BLaER1 (cell line): Measurements from ENCODE around the gene RNF123.
A peak's percentile ranks its signal among the peaks of the same experiment; 100 is the strongest.

Source experiments
- H3K27ac ChIP-seq: shearing (Covaris generic); formaldehyde crosslinking; 2 replicates; pipeline ENCODE4 v1.8.1; 2022
- H3K27me3 ChIP-seq: shearing (Covaris generic); formaldehyde crosslinking; 2 replicates; pipeline ENCODE4 v1.8.1; 2022
- H3K36me3 ChIP-seq: shearing (Covaris generic); formaldehyde crosslinking; 2 replicates; pipeline ENCODE4 v1.8.1; 2022
- H3K4me1 ChIP-seq: shearing (Covaris generic); formaldehyde crosslinking; 2 replicates; pipeline ENCODE4 v1.8.1; 2022
- H3K4me2 ChIP-seq: shearing (Covaris generic); formaldehyde crosslinking; 2 replicates; pipeline ENCODE4 v1.8.1; 2022
- H3K4me3 ChIP-seq: shearing (Covaris generic); formaldehyde crosslinking; 2 replicates; pipeline ENCODE4 v1.8.1; 2022
- H3K9ac ChIP-seq: shearing (Covaris generic); formaldehyde crosslinking; 2 replicates; pipeline ENCODE4 v1.8.1; 2022
- H3K9me3 ChIP-seq: shearing (Covaris generic); formaldehyde crosslinking; 2 replicates; pipeline ENCODE4 v1.8.1; 2022
- H4K20me1 ChIP-seq: shearing (Covaris generic); formaldehyde crosslinking; 2 replicates; pipeline ENCODE4 v1.8.1; 2022
- Cebpa-rat ChIP-seq: shearing (Covaris generic); IDR thresholded peaks from 2 replicates; pipeline ENCODE4 v1.8.1; 2022

The RNF123 gene

GRCh38 chr3:49689046-49689907 lies at the start of gene RNF123, which contains the start of gene MST1:
TSS of gene RNF123 (plus strand) at chr3:49689557. CDS start at chr3:49691166, 1,609 bp downstream.
TSS of gene MST1 (minus strand) at chr3:49689474. CDS start at chr3:49688691, 783 bp downstream.
- H3K27me3 ChIP-seq = no peaks in the 10 kb centered on the region
- H3K4me1 ChIP-seq = peaks cover 24% of the 10 kb centered on the region

GRCh38 chr3:49641292-49641691 lies 48.1 kb upstream of the RNF123 start:
- H3K27ac ChIP-seq = no peak overlapping the region
- no peak overlapping the region for H3K4me3 ChIP-seq
- no peak overlapping the region for H3K4me2 ChIP-seq
- peaks cover 8% of the 10 kb centered on the region for H3K4me1 ChIP-seq
- H4K20me1 ChIP-seq = no peaks in the 10 kb centered on the region
- TF ChIP-seq Cebpa-rat = no peak
- H3K36me3 ChIP-seq = no peaks in the 10 kb centered on the region
- H3K27me3 ChIP-seq = no peaks in the 10 kb centered on the region
- H3K9ac ChIP-seq = no peak overlapping the region
- H3K9me3 ChIP-seq = no peaks in the 10 kb centered on the region

More at GRCh38 chr3:49689046-49689907, at the start of gene RNF123, which contains the start of gene MST1:
- peaks cover 15% of the 10 kb centered on the region for H4K20me1 ChIP-seq
- peak within 1 kb of the TSS; percentile 77 for H3K4me2 ChIP-seq
- no peak for TF ChIP-seq Cebpa-rat
- peak within 1 kb of the TSS; percentile 96 for H3K4me3 ChIP-seq
- H3K9ac ChIP-seq = peak within 1 kb of the TSS; percentile 96
- peaks cover 5% of the 10 kb centered on the region; the same call in 1 of the 2 replicates for H3K9me3 ChIP-seq
- peak within 1 kb of the TSS; percentile 84 for H3K27ac ChIP-seq
- peaks cover 16% of the 10 kb centered on the region for H3K36me3 ChIP-seq

GRCh38 chr3:49641921-49642707 lies 47.2 kb upstream of the RNF123 start:
- Histone ChIP-seq H3K4me2 (no peak overlapping the region), H3K27me3 (no peaks in the 10 kb centered on the region), H3K9me3 (no peaks in the 10 kb centered on the region), H3K27ac (0 out of 2 replicates have a peak overlapping the region, but pooled peaks have one; percentile 4), H3K36me3 (no peaks in the 10 kb centered on the region), H3K4me3 (no peak overlapping the region), H3K4me1 (peaks cover 12% of the 10 kb centered on the region), H4K20me1 (no peaks in the 10 kb centered on the region), H3K9ac (no peak overlapping the region)
- no peak for TF ChIP-seq Cebpa-rat

- H3K27ac ChIP-seq = no peak overlapping the region
- no peaks in the 10 kb centered on the region for H3K9me3 ChIP-seq
- no peaks in the 10 kb centered on the region for H4K20me1 ChIP-seq
- no peak overlapping the region for H3K4me3 ChIP-seq
- H3K27me3 ChIP-seq = no peaks in the 10 kb centered on the region
- H3K4me1 ChIP-seq = peaks cover 18% of the 10 kb centered on the region
- no peak for TF ChIP-seq Cebpa-rat
- no peaks in the 10 kb centered on the region for H3K36me3 ChIP-seq
- H3K4me2 ChIP-seq = no peak overlapping the region
- no peak overlapping the region for H3K9ac ChIP-seq
Measured at GRCh38 chr3:49642708-49643145, 46.6 kb upstream of the RNF123 start.

GRCh38 chr3:49644684-49645083 lies 44.7 kb upstream of the RNF123 start:
- no peak overlapping the region for H3K27ac ChIP-seq
- H3K9me3 ChIP-seq = no peaks in the 10 kb centered on the region
- H3K9ac ChIP-seq = no peak overlapping the region
- TF ChIP-seq Cebpa-rat = no peak
- no peaks in the 10 kb centered on the region for H3K27me3 ChIP-seq
- no peak overlapping the region for H3K4me3 ChIP-seq
- peaks cover 19% of the 10 kb centered on the region for H3K4me1 ChIP-seq
- H3K4me2 ChIP-seq = no peak overlapping the region
- H4K20me1 ChIP-seq = no peaks in the 10 kb centered on the region
- H3K36me3 ChIP-seq = no peaks in the 10 kb centered on the region

GRCh38 chr3:49646236-49646635 lies 43.1 kb upstream of the RNF123 start:
- H3K9ac ChIP-seq = no peak overlapping the region
- no peaks in the 10 kb centered on the region for H4K20me1 ChIP-seq
- H3K4me3 ChIP-seq = no peak overlapping the region
- H3K9me3 ChIP-seq = no peaks in the 10 kb centered on the region
- TF ChIP-seq Cebpa-rat = no peak
- no peaks in the 10 kb centered on the region for H3K27me3 ChIP-seq
- H3K36me3 ChIP-seq = no peaks in the 10 kb centered on the region
- H3K27ac ChIP-seq = no peak overlapping the region
- H3K4me2 ChIP-seq = no peak overlapping the region
- H3K4me1 ChIP-seq = peaks cover 30% of the 10 kb centered on the region

GRCh38 chr3:49647741-49648140 lies 41.6 kb upstream of the RNF123 start:
- Histone ChIP-seq H4K20me1 (no peaks in the 10 kb centered on the region), H3K27me3 (no peaks in the 10 kb centered on the region), H3K4me1 (peaks cover 37% of the 10 kb centered on the region), H3K27ac (peak overlapping the region; percentile 31; the same call in 1 of the 2 replicates), H3K36me3 (no peaks in the 10 kb centered on the region), H3K4me2 (peak overlapping the region; percentile 65), H3K9ac (no peak overlapping the region), H3K9me3 (no peaks in the 10 kb centered on the region), H3K4me3 (no peak overlapping the region)
- TF ChIP-seq Cebpa-rat = no peak

- Histone ChIP-seq H3K36me3 (no peaks in the 10 kb centered on the region), H4K20me1 (0 out of 2 replicates have a peak, but pooled peaks cover 5% of the 10 kb centered on the region), H3K4me1 (peaks cover 44% of the 10 kb centered on the region), H3K4me2 (peak overlapping the region; percentile 65), H3K9me3 (no peaks in the 10 kb centered on the region), H3K27me3 (no peaks in the 10 kb centered on the region), H3K9ac (no peak overlapping the region), H3K27ac (no peak overlapping the region), H3K4me3 (no peak overlapping the region)
- no peak for TF ChIP-seq Cebpa-rat
Measured at GRCh38 chr3:49648354-49649019, 40.9 kb upstream of the RNF123 start.

GRCh38 chr3:49649576-49649975 lies 39.8 kb upstream of the RNF123 start:
- Histone ChIP-seq H3K4me2 (no peak overlapping the region; the same call in 1 of the 2 replicates), H3K9ac (no peak overlapping the region), H3K27ac (no peak overlapping the region), H3K36me3 (no peaks in the 10 kb centered on the region), H3K27me3 (no peaks in the 10 kb centered on the region), H3K4me1 (peaks cover 55% of the 10 kb centered on the region), H3K9me3 (no peaks in the 10 kb centered on the region; the same call in 1 of the 2 replicates), H4K20me1 (peaks cover 9% of the 10 kb centered on the region; the same call in 1 of the 2 replicates), H3K4me3 (no peak overlapping the region)
- no peak for TF ChIP-seq Cebpa-rat
